KOPT-K1 (cell line): ENCODE results near the gene ABCB4.
"Not testable (repeated sequence)": the region's sequence is repeated elsewhere in the genome, so short reads cannot be mapped to it uniquely, and the experiment has no call there.

Experiments used
- H3K27ac ChIP-seq: fragments of 200-600 bp; sonication (generic); 2 replicates; pipeline ENCODE4 v1.5.1; 2016; ENCODE audit warnings: antibody characterized with exemption, mild to moderate bottlenecking, low read depth, low read length; ENCODE audit not compliant: poor library complexity, severe bottlenecking
- H3K36me3 ChIP-seq: fragments of 200-600 bp; sonication (generic); 2 replicates; pipeline ENCODE4 v1.5.1; 2017; ENCODE audit warnings: antibody characterized with exemption, mild to moderate bottlenecking, low read length, moderate library complexity; ENCODE audit not compliant: insufficient read depth
- H3K9me3 ChIP-seq: fragments of 200-600 bp; sonication (generic); 2 replicates; pipeline ENCODE4 v1.5.1; 2017; ENCODE audit warnings: antibody characterized with exemption, low read length, mild to moderate bottlenecking; ENCODE audit not compliant: insufficient read depth, poor library complexity, severe bottlenecking

The ABCB4 gene

GRCh38 chr7:87497482-87497881, 22.0 kb upstream of the ABCB4 start:
- Histone ChIP-seq H3K9me3 (no peaks in the 10 kb centered on the region), H3K36me3 (no peaks in the 10 kb centered on the region)

GRCh38 chr7:87495366-87495765, 19.9 kb upstream of the ABCB4 start:
- Histone ChIP-seq H3K36me3 (no peaks in the 10 kb centered on the region), H3K9me3 (no peaks in the 10 kb centered on the region), H3K27ac (no peak overlapping the region)

More at GRCh38 chr7:87497482-87497881, 22.0 kb upstream of the ABCB4 start:
- no peak overlapping the region for H3K27ac ChIP-seq

- Histone ChIP-seq H3K36me3 (no peaks in the 10 kb centered on the region), H3K27ac (no peak overlapping the region), H3K9me3 (no peaks in the 10 kb centered on the region)
Observed at GRCh38 chr7:87494454-87494853, 19.0 kb upstream of the ABCB4 start.

- Histone ChIP-seq H3K36me3 (no peaks in the 10 kb centered on the region), H3K9me3 (no peaks in the 10 kb centered on the region), H3K27ac (no peak overlapping the region)
Observed at GRCh38 chr7:87483131-87483530, 7.7 kb upstream of the ABCB4 start.

GRCh38 chr7:87482115-87482514, 6.6 kb upstream of the ABCB4 start:
- H3K9me3 ChIP-seq, result no peaks in the 10 kb centered on the region
- H3K36me3 ChIP-seq, result no peaks in the 10 kb centered on the region
- H3K27ac ChIP-seq, result no peak overlapping the region

- no peak overlapping the region for H3K27ac ChIP-seq
- H3K36me3 ChIP-seq, result no peaks in the 10 kb centered on the region
- H3K9me3 ChIP-seq, result no peaks in the 10 kb centered on the region
Observed at GRCh38 chr7:87480386-87480785, 4.9 kb upstream of the ABCB4 start.

GRCh38 chr7:87479951-87480350, 4.5 kb upstream of the ABCB4 start:
- no peaks in the 10 kb centered on the region for H3K9me3 ChIP-seq
- no peak overlapping the region for H3K27ac ChIP-seq
- H3K36me3 ChIP-seq, result no peaks in the 10 kb centered on the region

GRCh38 chr7:87476179-87476557, 688 bp upstream of the ABCB4 start:
- H3K9me3 ChIP-seq, result no peaks in the 10 kb centered on the region
- no peak overlapping the region for H3K27ac ChIP-seq
- H3K36me3 ChIP-seq, result no peaks in the 10 kb centered on the region

GRCh38 chr7:87474533-87475358, 734 bp downstream of the ABCB4 start:
- no peak overlapping the region for H3K27ac ChIP-seq

GRCh38 chr7:87473986-87474385, 1.5 kb downstream of the ABCB4 start:
- H3K27ac ChIP-seq, result no peak overlapping the region
- H3K9me3 ChIP-seq, result no peaks in the 10 kb centered on the region
- H3K36me3 ChIP-seq, result no peaks in the 10 kb centered on the region

More at GRCh38 chr7:87474533-87475358, 734 bp downstream of the ABCB4 start:
- Histone ChIP-seq H3K9me3 (no peaks in the 10 kb centered on the region), H3K36me3 (no peaks in the 10 kb centered on the region)

GRCh38 chr7:87473192-87473591, 2.3 kb downstream of the ABCB4 start:
- H3K9me3 ChIP-seq, result no peaks in the 10 kb centered on the region
- no peak overlapping the region for H3K27ac ChIP-seq
- H3K36me3 ChIP-seq, result no peaks in the 10 kb centered on the region

- Histone ChIP-seq H3K27ac (no peak overlapping the region), H3K9me3 (no peaks in the 10 kb centered on the region), H3K36me3 (no peaks in the 10 kb centered on the region)
Observed at GRCh38 chr7:87471473-87471872, 4.0 kb downstream of the ABCB4 start.

- H3K9me3 ChIP-seq, H3K27ac ChIP-seq, H3K36me3 ChIP-seq: not testable (repeated sequence)
Observed at GRCh38 chr7:87469204-87469603, 6.3 kb downstream of the ABCB4 start.

- not testable (repeated sequence) for H3K36me3 ChIP-seq, H3K27ac ChIP-seq, H3K9me3 ChIP-seq
Observed at GRCh38 chr7:87465534-87465880, 10.0 kb downstream of the ABCB4 start.

GRCh38 chr7:87464830-87465533, 10.5 kb downstream of the ABCB4 start:
- not testable (repeated sequence) for H3K27ac ChIP-seq, H3K36me3 ChIP-seq, H3K9me3 ChIP-seq

GRCh38 chr7:87463982-87464381, 11.5 kb downstream of the ABCB4 start:
- Histone ChIP-seq H3K27ac (no peak overlapping the region), H3K36me3 (no peaks in the 10 kb centered on the region), H3K9me3 (no peaks in the 10 kb centered on the region)
